Ramos (cell line): ENCODE measurements around the gene TOM1.
"Not testable (repeated sequence)": the region's sequence is repeated elsewhere in the genome, so short reads cannot be mapped to it uniquely, and the experiment has no call there.

Experiments used
- in situ Hi-C: fragments of 300-500 bp; cut with MboI; formaldehyde crosslinking; loops from one replicate; pipeline ENCODE4 v1.14.3; 2022; ENCODE audit warnings: low sequenced_read_pairs; ENCODE audit not compliant: unreplicated experiment

The TOM1 gene

GRCh38 chr22:35361001-35361558 is 61.4 kb downstream of the TOM1 start:
- in situ Hi-C loops = no loop called here

- in situ Hi-C loops = no loop called here
Observed at GRCh38 chr22:35363566-35364086, 63.9 kb downstream of the TOM1 start.

- in situ Hi-C loops = not testable (repeated sequence)
Observed at GRCh38 chr22:35364230-35364629, 64.5 kb downstream of the TOM1 start.

- in situ Hi-C loops = no loop called here
Observed at GRCh38 chr22:35367331-35367886, 67.7 kb downstream of the TOM1 start.

- in situ Hi-C loops = no loop called here
Observed at GRCh38 chr22:35368386-35368785, 68.7 kb downstream of the TOM1 start.

- in situ Hi-C loops = no loop called here
Observed at GRCh38 chr22:35369996-35370395, 70.3 kb downstream of the TOM1 start.

- in situ Hi-C loops = no loop called here
Observed at GRCh38 chr22:35373781-35374180, 74.1 kb downstream of the TOM1 start.

- in situ Hi-C loops = no loop called here
Observed at GRCh38 chr22:35375031-35375430, 75.3 kb downstream of the TOM1 start.

- in situ Hi-C loops = no loop called here
Observed at GRCh38 chr22:35375526-35375925, 75.8 kb downstream of the TOM1 start.

- in situ Hi-C loops = no loop called here
Observed at GRCh38 chr22:35376728-35377472, 77.2 kb downstream of the TOM1 start.

- in situ Hi-C loops = no loop called here
Observed at GRCh38 chr22:35377735-35378134, 78.0 kb downstream of the TOM1 start.

GRCh38 chr22:35378621-35379020 is 78.9 kb downstream of the TOM1 start:
- in situ Hi-C loops = no loop called here

GRCh38 chr22:35379146-35379993 is 79.7 kb downstream of the TOM1 start:
- in situ Hi-C loops = no loop called here

- in situ Hi-C loops = no loop called here
Observed at GRCh38 chr22:35380013-35380412, 80.3 kb downstream of the TOM1 start.

GRCh38 chr22:35380537-35381423 is 81.1 kb downstream of the TOM1 start, which contains the start of gene HMOX1:
HMOX1 (plus strand) TSS chr22:35381096; CDS start chr22:35381174, 78 bp downstream.
- in situ Hi-C loops = no loop called here

- in situ Hi-C loops = no loop called here
Observed at GRCh38 chr22:35381424-35382009, 81.8 kb downstream of the TOM1 start.

GRCh38 chr22:35383679-35384071 is 84.0 kb downstream of the TOM1 start:
- in situ Hi-C loops = no loop called here

GRCh38 chr22:35384527-35384926 is 84.8 kb downstream of the TOM1 start:
- in situ Hi-C loops = no loop called here

GRCh38 chr22:35384975-35385588 is 85.4 kb downstream of the TOM1 start:
- in situ Hi-C loops = no loop called here
